BE2C (cell line): ENCODE results near the gene CDKL4.

Experiments used
- DNase-seq: peaks from one replicate; pipeline ENCODE4 v3.0.0-alpha.2; 2020
- H3K27me3 ChIP-seq: fragments of 250-450 bp; sonication (Bioruptor Pico); 2 replicates; pipeline ENCODE4 v1.5.1; 2020; ENCODE audit warnings: mild to moderate bottlenecking
- H3K36me3 ChIP-seq: fragments of 250-450 bp; sonication (Bioruptor Pico); 2 replicates; pipeline ENCODE4 v1.5.1; 2020; ENCODE audit warnings: mild to moderate bottlenecking
- H3K4me1 ChIP-seq: fragments of 250-450 bp; sonication (Bioruptor Pico); 2 replicates; pipeline ENCODE4 v1.5.1; 2020
- H3K4me3 ChIP-seq: 2 replicates; pipeline ENCODE4 v1.5.1; 2011; ENCODE audit warnings: low read depth, low read length
- H3K9me3 ChIP-seq: fragments of 250-450 bp; sonication (Bioruptor Pico); 2 replicates; pipeline ENCODE4 v1.5.1; 2020
- CTCF ChIP-seq: IDR thresholded peaks from 2 replicates; pipeline ENCODE4 v1.5.1; 2012; ENCODE audit warnings: mild to moderate bottlenecking, low read depth, low read length

CDKL4 gene

GRCh38 chr2:39269941-39270340 lies 26.2 kb upstream of the CDKL4 start:
- no peak for TF ChIP-seq CTCF
- no peak overlapping the region for H3K4me3 ChIP-seq
- H3K36me3 ChIP-seq, result no peaks in the 10 kb centered on the region; the same call in 1 of the 2 replicates
- no peaks in the 10 kb centered on the region for H3K27me3 ChIP-seq
- DNase-seq, result no peak
- no peaks in the 10 kb centered on the region for H3K9me3 ChIP-seq
- no peaks in the 10 kb centered on the region for H3K4me1 ChIP-seq

GRCh38 chr2:39266916-39267434 lies 23.2 kb upstream of the CDKL4 start:
- H3K4me1 ChIP-seq, result no peaks in the 10 kb centered on the region
- no peak for TF ChIP-seq CTCF
- no peak overlapping the region for H3K4me3 ChIP-seq
- no peaks in the 10 kb centered on the region; the same call in 1 of the 2 replicates for H3K36me3 ChIP-seq
- no peaks in the 10 kb centered on the region for H3K9me3 ChIP-seq
- no peaks in the 10 kb centered on the region for H3K27me3 ChIP-seq
- no peak for DNase-seq

GRCh38 chr2:39266139-39266805 lies 22.5 kb upstream of the CDKL4 start:
- TF ChIP-seq CTCF, result no peak
- Histone ChIP-seq H3K4me1 (no peaks in the 10 kb centered on the region), H3K4me3 (no peak overlapping the region), H3K27me3 (no peaks in the 10 kb centered on the region), H3K9me3 (no peaks in the 10 kb centered on the region), H3K36me3 (no peaks in the 10 kb centered on the region; the same call in 1 of the 2 replicates)
- DNase-seq, result no peak

GRCh38 chr2:39265315-39265714 lies 21.5 kb upstream of the CDKL4 start:
- H3K9me3 ChIP-seq, result no peaks in the 10 kb centered on the region
- no peaks in the 10 kb centered on the region for H3K4me1 ChIP-seq
- no peak overlapping the region for H3K4me3 ChIP-seq
- DNase-seq, result no peak
- H3K27me3 ChIP-seq, result no peaks in the 10 kb centered on the region
- TF ChIP-seq CTCF, result no peak
- no peaks in the 10 kb centered on the region; the same call in none of the 2 replicates for H3K36me3 ChIP-seq

GRCh38 chr2:39264733-39265132 lies 21.0 kb upstream of the CDKL4 start:
- Histone ChIP-seq H3K36me3 (peaks cover 5% of the 10 kb centered on the region), H3K4me3 (no peak overlapping the region)
- DNase-seq, result no peak

More at GRCh38 chr2:39264733-39265132, 21.0 kb upstream of the CDKL4 start:
- no peaks in the 10 kb centered on the region for H3K4me1 ChIP-seq
- TF ChIP-seq CTCF, result no peak
- H3K27me3 ChIP-seq, result no peaks in the 10 kb centered on the region
- no peaks in the 10 kb centered on the region for H3K9me3 ChIP-seq
